Non-pigmented ciliary epithelial cell (primary cell): Measurements from ENCODE around the gene RPL32.
"Not testable (repeated sequence)": the region's sequence is repeated elsewhere in the genome, so short reads cannot be mapped to it uniquely, and the experiment has no call there.

Source experiments
- DNase-seq: peaks from one replicate; pipeline ENCODE4 v3.0.0-alpha.2; 2010; ENCODE audit warnings: low read depth

The RPL32 gene

DNA sequence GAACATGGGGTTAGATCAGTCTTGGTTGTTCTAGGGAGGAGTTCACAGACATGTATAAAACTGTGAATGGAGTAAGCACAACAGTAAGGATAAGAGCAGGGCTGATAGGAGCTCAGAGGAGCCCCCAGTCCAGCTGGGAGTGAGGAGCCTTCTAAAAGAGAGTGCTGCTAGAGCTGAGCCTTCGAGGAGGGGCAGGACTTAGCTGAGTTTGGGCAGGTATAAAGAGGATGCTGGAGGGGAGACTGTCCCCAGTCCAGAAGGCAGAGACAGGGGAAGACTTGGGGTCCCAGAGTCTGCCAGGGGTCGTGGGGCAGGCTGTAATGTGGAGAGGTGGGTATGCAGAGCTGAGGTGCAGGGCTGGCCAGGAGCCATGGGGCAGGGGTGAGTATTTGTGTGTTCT is 32.8 kb downstream of the RPL32 start:
- DNase-seq: no peak

DNA sequence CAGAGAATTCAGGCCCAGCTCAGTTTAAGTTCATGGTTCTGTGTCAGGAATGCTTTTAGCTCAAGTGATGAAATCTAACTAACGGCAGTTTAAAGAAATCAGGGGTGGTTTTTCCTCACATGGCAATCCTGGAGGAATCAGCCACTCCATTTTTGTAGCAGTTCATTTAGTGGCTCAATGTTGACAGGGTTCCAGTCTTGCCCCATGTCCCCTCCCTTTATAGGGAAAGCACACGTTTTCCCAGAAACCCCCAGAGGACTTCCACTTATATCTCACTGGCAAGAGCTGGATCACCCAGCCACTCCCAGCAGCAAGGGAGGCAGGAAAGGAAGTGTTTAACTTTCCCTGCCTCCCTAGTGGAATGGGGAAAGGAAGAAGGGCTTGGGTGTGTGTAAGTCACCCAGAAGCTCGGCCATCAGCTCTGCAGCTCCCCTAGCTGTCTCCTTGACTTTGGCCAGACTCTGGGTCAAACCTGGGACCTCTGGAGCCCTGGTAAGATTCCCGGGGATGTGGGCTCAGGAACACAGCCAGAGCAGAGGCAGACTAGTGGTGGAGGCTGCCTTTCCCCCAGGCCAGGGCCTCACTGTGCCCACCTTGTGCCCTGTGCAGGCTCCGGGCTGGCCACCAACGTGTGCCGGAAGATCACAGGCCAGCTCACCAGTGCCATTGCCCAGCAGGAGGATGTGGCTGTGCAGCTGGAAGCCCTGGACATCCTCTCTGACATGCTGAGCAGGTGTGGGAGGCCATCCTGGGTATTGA is 33.6 kb downstream of the RPL32 start:
- DNase-seq: no peak

DNA sequence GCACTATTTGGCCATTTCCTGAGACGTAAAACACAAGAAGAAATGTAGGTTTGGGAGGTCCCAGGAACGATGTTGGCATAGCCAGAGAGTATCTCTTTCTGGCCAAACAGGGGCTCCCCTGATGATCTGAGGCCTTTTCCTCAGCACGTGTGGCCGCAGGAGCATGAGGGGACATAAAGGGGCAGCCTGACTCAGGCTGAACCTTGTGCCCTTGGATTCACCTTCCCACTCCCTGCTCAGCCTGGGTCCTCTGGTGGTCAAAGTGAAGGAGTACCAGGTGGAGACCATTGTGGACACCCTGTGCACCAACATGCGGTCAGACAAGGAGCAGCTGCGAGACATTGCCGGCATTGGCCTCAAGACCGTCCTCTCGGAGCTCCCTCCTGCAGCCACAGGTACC is 34.3 kb downstream of the RPL32 start:
- no peak for DNase-seq

DNA sequence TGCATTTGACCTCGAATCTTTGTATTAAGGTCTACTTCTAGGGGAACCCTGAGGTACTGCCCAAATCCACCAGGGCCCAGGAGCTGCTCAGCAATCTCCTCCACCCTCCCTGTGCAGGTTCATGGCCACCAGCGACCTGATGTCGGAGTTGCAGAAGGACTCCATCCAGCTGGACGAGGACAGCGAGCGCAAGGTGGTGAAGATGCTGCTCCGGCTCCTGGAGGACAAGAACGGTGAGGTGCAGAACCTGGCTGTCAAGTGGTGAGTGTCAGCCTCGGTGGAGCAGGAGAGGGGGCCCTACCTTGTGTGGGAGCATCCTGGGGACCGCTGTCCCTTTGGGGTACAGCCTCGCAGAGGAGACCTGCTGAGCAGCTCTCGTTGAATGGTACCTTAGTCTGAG is 38.0 kb downstream of the RPL32 start:
- DNase-seq: no peak

DNA sequence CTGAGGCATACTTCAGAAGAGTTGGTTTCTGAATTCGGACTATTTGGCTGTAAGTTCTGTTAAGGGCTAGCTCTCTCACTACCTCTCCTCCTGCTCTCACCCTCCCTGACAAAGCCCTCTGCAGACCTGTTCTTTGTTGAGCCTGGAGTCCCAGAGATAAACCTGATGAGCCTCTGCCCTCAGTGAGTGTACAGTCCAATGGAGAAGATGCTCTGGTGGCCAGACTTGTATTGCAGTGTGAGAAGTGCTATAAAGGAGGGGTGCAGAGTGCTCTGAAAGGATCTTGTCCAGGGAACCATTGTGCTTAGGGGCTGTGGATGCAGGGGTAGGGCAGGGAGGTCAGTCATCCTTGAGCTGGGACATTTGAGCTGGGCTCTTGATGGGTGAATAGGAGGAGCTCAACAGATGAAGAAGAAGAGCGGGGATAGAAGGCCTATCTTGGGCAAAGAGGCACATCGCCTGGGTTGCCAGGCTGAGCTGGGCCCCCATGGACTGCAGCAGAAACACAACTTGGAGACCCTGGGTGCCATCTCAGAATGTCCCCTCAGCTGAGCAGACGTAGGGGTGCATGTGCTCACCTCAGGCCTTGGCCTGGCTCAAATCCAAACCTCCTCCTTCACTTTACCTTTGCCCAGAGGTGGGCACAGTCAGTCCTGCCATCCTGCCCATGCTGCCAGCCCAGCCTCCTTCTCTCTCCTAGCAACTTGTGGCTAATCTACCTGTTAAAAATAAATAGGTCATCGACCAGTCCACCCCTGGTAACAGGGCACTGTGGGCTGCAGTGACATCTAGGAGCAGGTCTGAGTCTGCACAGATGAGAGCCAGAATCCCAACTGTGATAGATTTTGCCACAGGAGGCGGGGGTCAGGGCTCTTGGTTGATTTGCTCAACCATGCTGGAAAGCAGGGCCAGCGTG is 41.6 kb downstream of the RPL32 start:
- no peak for DNase-seq

DNA sequence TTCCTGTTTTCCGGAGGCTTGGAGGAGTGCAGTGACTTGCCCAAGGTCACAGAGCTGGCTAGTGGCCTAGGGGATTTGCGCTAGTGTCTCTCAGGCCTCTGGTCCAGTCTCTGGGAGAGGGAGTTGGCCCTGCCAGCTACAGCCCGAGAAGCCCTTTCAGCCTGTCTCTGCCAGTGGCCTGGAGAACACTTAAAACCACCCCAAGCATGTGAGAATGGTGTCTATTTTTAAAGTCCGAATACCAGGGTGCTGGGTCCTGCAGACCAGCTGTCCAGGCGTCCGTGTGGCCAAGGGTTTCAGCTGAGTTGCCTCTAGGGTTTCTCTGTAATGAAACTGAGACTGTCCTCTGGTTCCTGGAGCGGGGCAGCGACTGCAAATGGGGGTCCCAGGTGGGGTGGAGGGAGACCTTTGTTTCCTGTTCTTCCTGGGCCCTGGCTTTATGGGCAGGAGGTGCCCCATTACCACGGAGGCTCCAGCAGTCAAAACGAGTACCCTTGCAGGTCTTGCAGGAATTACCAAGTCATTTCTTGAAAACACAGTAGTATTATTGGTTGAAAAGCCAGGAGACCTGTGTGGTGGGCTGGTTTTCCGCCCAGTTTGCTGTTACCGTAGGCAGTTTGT is 42.7 kb downstream of the RPL32 start:
- no peak for DNase-seq

DNA sequence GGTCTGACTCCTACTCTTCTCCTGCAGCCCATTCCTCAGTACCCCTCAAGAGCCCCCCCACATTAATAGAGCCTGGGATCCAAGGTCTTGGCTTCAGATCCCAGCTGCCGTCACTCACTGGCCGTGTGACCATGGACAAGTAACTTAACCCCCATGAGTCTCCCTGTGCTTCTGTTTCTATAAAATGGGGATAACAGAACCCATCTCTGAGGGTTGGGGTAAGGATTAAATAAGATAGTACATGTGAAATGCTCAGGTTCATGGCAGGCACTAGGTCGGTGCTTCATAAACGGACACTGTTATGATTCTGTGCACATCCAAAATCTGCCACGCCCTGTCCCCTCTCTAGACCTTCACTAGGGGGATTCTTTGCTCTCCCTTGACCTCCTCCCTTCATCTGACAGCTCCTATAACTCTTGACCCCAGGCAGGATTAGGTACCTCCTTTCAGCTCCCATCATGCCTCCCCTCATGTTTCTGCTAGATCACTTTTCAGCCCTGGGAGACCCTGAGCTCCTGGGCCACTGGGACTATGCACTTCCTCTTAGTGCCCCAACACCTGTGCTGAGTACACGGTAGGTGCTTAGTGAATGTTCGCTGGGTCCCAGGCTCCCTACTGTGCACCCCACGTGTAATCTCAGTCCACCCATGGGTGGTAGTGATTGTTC is 43.3 kb downstream of the RPL32 start:
- no peak for DNase-seq

DNA sequence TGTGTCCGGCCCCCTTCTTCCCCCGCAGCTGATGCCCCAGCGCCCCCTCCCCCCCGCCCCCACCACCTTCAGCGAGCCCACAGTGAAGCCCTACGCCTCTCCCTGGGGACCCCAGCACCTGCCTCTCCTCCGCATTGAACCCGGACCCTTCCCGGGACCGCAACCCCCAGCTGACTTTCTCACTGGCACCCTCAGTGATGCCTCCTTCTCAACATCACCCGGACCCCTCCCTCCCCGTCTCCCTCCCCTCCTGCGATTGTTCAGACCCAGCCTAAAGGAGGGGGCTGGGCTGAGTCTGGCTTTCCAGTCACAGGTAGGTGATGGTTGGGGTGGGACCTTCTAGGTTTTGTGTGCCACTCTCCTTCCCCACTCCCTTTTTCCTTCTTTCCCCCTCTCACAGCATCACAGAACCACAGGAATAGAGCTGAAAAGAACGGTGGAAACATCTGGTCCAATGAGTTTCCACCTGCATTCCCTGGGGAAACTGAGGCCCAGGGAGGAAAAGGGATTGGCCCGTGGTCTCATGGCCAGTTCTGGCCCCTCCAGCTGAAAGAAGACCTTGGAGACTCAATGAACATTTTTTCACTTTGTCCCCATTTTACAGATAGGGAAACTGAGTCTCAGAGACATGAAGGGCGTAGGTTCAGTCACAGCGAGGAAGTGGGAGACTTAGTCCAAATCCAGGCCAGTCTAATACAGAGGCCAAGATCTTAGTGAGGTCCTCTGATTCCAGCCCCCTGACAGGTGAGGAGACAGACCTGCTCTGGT is 44.1 kb downstream of the RPL32 start:
- no peak for DNase-seq

DNA sequence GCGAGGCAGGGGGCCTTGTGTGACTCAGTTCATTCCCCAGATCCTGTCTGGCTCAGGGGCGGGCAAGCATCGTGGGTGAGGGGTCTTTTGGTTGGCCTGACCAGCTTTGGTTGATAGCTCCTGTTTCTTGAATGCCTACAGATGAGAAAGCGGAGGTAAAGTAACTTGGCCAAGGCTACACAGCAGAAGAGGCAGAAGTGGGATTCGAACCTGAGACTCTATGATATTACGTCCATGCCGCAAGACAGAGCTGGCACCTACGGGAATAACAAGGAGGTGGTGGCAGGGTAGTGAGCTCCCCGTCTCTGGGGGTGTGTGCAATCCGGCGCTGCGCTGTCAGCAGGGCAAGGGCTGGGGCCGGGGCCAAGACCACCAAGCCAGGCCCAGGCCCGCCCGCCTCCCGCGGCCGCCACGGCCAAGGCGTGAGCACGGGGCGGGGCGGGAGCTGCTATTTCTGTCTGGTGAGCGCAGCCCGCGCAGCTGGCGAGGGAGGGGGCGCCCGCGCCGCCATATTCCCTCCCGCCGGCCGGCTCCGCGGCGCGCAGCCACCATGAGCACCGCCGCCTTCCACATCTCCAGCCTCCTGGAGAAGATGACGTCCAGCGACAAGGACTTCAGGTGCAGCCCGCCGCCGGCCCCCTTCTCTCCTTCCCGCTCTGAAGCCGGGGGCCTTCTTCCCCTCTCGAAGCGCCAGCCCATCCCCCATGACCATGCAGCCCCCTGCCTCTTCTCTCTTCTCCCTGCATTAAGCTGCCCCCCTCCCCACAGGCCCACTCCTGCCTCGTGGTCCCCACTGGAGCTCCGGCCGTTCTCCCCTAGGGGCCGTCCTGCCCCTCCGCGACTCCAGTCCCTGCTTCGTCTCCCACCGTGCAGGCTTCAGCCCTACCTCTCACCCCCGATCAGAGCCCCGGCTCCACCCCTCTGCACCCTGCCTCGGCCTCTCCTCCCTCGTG is 44.9 kb downstream of the RPL32 start, which contains the start of gene CAND2:
CAND2 (plus strand) TSS at position 510 of the 953 bp plus-strand sequence; CDS start at position 551, 41 bp downstream.
- DNase-seq: no peak

DNA sequence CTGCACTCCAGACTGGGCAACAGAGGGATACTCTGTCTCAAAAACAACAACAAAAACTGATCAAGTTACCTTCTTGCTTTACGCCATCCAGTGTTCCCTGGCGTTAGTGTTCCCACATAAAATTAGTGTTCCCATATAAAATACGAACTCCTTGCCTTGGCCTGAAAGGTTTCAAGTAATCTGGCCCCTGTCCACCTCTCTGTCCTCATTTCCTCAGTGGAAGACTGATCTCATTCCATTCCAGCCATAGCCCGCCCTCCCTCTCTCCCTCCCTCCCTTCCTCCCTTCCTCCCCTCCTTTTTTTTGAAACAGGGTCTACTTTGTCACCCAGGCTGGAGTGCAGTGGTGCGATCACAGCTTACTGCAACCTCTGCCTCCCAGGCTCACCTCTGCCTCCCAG is 47.7 kb downstream of the RPL32 start:
- no peak for DNase-seq

DNA sequence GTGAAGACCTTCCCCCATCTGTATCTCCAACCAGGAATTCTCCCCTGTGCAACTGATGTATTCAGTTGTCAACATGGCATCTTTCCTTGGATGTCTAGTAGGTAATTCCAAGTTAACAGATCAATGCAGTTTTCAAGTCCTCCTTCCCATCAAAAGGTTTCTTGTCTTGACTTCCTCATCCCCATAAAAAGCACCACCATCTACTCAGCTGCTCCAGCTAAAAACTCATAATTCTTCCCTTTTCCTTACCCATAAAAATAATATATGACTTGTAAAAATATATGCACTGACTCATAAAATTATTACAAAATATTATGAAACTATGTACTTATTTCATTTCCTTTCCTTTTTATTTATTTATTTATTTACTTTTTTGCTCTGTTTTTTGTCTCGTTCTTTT is 49.9 kb downstream of the RPL32 start:
- no peak for DNase-seq

DNA sequence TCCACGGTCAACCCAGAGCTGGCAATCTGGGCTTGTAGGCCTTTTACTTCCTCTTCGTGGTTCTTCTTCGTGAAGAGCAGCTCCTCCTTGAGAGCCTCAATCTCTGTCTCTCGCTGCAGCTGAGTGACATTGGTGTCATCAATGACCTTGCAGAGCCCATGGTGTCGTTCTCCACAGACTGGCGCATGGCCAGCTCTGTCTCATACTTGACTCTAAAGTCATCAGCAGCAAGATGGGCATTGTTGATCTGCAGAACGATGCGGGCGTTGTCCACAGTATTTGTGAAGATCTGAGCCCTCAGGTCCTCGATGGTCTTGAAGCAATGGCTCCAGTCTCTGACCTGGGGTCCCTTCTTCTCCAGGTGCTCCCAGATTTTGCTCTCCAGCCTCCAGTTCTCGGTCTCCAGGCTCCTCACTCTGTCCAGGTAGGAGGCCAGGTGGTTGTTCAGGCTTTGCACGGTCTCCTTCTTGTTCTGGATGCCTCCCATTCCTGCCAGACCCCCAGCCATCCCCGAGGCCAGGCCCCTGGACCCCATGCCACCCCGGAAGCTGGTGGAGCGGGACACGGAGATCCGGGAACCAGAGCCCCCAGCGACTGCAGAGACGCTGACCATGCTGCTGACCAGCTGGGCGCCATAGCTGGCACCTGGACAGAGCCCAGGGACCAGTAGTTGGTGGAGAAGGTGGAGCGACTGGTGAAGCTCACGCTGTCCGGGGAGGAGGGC is 53.2 kb downstream of the RPL32 start:
- not testable (repeated sequence) for DNase-seq

DNA sequence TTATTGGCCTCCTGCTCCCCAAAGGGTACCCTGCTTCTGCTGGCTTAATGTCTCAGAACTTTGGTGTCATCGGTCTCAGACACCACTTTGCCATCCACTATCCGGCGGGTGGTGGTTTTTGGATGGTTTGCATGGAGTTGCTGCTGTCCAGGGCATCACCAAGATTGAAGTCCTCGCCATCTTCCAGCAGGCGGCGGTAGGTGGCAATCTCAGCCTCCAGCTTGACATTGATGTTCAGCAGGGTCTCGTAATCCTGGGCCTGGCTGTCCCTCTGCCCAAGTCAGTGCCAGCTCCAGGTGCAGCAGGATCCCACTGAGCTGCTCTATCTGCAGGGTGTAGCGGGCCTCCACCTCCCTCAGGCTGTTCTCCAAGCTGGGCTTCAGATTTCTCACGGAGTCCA is 54.0 kb downstream of the RPL32 start:
- DNase-seq: not testable (repeated sequence)

DNA sequence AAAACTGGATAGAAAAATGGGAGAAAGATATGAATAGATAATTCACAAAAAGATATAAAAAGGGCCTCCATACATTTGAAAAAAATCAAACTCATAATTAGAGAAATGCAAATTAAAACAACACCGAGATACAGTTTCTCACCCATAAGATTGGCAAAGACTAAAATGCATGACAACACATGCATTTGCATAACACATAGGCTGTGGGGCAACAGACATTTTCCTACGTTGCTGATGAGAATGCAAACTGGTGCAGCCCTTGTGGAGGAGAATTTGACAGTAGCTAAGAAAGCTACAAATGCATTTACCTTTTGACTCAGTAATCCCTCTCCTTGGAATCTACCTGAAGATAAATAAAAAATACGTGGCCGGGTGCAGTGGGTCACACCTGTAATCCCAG is 56.3 kb downstream of the RPL32 start:
- DNase-seq: no peak
